Mesenteric fat pad (tissue), 1 donor: ENCODE data around the gene POU6F2. TPM values are rescaled to one million over a fixed set of nuclear protein-coding genes. Genes with fewer than 3 reads are reported as not detected.

ENCODE experiments used
- DNase-seq: peaks from one replicate; pipeline ENCODE4 v3.0.0-alpha.2; 2020; ENCODE audit warnings: low spot score
- total RNA-seq: library from RNA; stranded (reverse); fragmentation: NEBNext Ultra II Directional; extraction: Animal tissue kit (Norgen Biotek cat#: 25700); gene quantifications from one replicate; pipeline ENCODE4 v1.2.1, GENCODE V29; 2021
- donor health status: DM: yes; HTN: yes; CAD: no.

POU6F2 gene
- total RNA-seq, 1 donor from 2014 or later = 0.39 TPM

- DNase-seq = no peak
Observed at GRCh38 chr7:39394105-39394680, 416.5 kb downstream of the POU6F2 start.

DNA sequence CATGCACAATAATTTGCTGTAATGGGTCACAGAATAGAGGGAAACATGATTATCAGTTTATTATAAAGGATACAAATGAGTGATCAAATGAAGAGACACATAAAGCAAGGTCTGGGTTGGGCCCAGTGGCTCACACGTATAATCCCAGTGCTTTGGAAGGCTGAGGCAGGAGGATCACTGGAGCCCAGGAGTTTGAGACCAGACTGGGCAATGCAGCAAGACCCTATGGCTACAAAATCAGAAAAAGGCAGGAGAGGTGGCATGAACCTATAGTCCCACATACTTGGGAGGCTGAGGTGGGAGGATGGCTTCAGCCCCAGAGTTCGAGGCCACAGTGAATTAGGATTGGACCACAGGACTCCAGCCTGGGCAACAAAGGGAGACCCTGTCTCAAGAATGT lies 421.7 kb downstream of the POU6F2 start:
- no peak for DNase-seq

GRCh38 chr7:39399986-39400385 lies 422.3 kb downstream of the POU6F2 start:
- no peak for DNase-seq

DNA sequence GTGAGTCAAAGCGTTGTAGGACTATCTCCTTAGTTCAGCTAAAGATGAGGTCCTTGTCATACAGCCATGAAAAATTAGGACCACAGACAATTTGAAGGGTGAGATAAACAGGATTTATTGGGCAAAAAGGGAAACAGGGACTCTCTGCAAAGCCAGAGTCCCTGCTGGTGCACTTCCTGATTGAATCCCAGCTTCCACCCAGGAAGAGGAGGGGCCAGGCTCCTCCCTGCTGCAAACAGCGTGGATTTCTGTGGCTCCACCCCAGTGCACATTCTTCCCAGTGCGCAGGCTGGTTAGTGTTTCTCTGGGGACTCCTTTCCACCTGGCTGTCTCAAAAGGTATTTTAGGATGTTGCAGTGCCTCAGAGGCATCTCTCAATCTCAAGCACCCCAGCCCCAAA lies 423.1 kb downstream of the POU6F2 start:
- DNase-seq = no peak

DNA sequence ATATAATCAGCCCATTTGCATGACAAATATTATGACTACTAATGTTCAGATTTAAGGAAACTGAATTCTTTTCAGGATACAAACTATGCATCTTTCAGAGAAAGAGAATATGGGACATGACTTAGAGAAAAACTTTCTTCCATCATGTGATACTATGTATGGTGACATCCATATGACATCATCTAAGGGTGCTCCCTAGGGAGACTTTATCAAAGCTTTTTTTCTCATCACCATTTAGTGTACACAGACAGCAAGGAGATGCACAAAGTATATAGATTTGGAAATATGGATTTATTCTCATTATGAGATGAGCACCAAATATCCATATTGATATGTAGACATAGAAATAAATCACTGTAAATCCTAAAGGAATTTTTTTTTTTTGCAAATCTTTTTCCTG lies 424.3 kb downstream of the POU6F2 start:
- DNase-seq = no peak

DNA sequence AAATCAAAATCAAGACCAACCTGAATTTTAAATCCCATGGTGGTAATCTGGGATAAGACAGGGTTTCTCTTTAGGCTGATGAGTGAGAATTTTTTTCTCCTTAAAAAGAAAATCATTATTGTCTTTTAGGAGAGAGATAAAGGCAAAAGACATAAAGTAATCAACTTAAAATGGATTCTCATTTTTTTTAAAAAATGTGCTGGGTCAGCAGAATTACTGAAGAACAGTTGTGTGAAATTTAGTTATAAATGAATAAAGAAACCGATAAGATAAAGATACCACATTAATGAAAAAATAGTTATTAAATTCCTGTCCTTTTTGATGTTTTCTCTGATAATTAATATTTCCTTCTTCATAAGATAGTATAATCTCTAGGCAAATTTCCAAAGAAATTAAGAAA lies 427.2 kb downstream of the POU6F2 start:
- DNase-seq = no peak

DNA sequence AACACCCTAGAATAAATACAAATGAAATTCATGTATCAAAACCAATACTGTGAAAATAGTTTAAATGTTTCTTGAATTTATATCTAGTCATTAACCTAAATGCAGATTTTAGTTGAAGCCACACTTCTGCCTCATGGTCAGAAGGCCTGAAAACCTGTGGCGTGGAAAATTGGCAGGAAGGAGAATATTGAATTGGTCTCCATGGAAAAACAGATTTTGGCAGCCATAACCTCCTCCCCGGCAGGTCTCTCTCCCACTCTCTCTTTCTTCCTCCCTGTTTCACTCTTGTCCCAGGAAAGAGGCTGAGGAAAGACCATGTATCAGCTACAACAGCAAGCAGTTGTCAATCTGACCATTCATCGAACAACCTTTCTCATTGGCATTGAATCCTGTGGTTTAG lies 427.9 kb downstream of the POU6F2 start:
- DNase-seq = no peak

GRCh38 chr7:39406467-39406866 lies 428.8 kb downstream of the POU6F2 start:
- no peak for DNase-seq

GRCh38 chr7:39407137-39407536 lies 429.4 kb downstream of the POU6F2 start:
- DNase-seq = no peak

- no peak for DNase-seq
Observed at GRCh38 chr7:39407723-39408122, 430.0 kb downstream of the POU6F2 start.

DNA sequence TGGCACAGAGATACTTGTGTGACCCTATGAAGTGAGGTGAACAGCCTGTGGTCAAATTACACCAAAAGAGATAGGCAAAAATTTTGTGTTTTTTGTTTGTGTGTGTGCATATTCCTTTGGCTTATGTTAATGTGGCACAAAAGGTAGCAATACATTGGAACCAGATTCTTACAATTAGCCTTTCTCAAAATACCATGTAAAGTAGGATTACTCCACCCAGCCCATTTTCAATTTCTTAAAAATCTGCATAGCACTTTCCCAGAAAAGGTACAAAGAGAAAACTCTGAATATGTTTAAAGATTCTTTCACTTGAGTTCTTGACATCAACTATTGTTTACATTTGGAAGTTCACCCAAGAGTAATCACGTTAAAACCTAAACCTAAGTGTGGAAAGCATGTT lies 431.2 kb downstream of the POU6F2 start:
- DNase-seq = no peak

- no peak for DNase-seq
Observed at GRCh38 chr7:39410582-39410981, 432.9 kb downstream of the POU6F2 start.

- DNase-seq = no peak
Observed at GRCh38 chr7:39413636-39414223, 436.0 kb downstream of the POU6F2 start.

GRCh38 chr7:39414224-39415035 lies 436.7 kb downstream of the POU6F2 start:
- no peak for DNase-seq

GRCh38 chr7:39415091-39415787 lies 437.5 kb downstream of the POU6F2 start:
- no peak for DNase-seq

GRCh38 chr7:39416866-39417265 lies 439.2 kb downstream of the POU6F2 start:
- no peak for DNase-seq

- DNase-seq = no peak
Observed at GRCh38 chr7:39417642-39418041, 439.9 kb downstream of the POU6F2 start.

DNA sequence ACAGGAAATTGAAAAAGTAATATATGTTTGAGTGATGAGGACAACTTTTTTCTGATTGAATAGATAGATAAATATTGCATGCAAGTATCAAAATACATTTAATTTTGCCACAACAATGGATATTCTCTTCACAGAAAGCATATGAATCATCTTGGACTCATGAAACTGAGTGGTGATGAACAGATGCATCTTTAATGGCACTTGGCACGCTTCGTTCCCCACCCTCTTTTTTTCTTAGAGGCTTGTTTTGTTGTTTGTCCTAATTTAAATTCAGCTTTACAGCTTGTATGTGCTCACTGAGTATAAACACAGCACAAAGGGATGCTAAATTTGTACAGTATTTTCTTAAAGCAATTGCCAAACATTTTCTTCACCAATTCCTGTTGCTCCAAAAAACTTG lies 443.5 kb downstream of the POU6F2 start:
- DNase-seq = no peak

GRCh38 chr7:39421661-39422060 lies 444.0 kb downstream of the POU6F2 start:
- DNase-seq = no peak

DNA sequence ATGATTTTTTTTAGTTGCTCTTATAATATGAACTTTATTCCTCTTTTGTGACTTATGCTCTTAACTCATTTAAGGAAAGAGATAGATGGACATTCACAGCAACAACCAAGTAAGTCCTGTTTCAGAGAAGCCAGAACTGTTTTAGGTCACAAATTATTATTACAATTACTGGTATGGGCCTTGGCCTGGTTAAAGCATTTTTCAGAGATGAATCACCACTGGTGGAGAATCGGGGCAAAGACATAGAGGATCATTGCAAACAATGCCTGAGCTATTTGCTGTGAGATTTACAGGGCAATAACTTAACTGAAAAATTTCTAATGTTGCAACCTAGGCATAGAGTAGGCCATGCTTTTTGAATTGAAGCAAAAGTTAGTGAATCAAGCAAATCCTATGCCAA lies 450.5 kb downstream of the POU6F2 start:
- no peak for DNase-seq

GRCh38 chr7:39429421-39429820 lies 451.7 kb downstream of the POU6F2 start:
- DNase-seq = no peak

- DNase-seq = no peak
Observed at GRCh38 chr7:39430441-39430840, 452.7 kb downstream of the POU6F2 start.
